ENCODE measurements around the gene CTPS1.

GRCh38 chr1:41005876-41006275, 26.4 kb downstream of the CTPS1 start:
- TF ChIP-seq CTCF (IDR thresholded peaks at IDR 0.05) = no peak
- TF ChIP-seq EZH2 (IDR thresholded peaks at IDR 0.05) = no peak

Measured in neural progenitor cell (in vitro differentiated cells).